OCI-LY1 (cell line): Measurements from ENCODE around the gene ARHGEF11.

Experiments
- EZH2 ChIP-seq: fragments of 200-600 bp; sonication (generic), shearing (Covaris generic); IDR thresholded peaks from 2 replicates; pipeline ENCODE4 v1.8.0; 2017; ENCODE audit warnings: borderline replicate concordance, mixed run types, mild to moderate bottlenecking, antibody characterized with exemption, low read length, moderate library complexity, mixed read lengths
- TF ChIP-seq, protein P1 (sequence below): fragments of 200-600 bp; sonication (generic), shearing (Covaris generic); IDR thresholded peaks from 2 replicates; pipeline ENCODE4 v1.5.1; 2017; ENCODE audit warnings: mild to moderate bottlenecking, antibody characterized with exemption, low read length, moderate library complexity, mixed read lengths

DNA sequence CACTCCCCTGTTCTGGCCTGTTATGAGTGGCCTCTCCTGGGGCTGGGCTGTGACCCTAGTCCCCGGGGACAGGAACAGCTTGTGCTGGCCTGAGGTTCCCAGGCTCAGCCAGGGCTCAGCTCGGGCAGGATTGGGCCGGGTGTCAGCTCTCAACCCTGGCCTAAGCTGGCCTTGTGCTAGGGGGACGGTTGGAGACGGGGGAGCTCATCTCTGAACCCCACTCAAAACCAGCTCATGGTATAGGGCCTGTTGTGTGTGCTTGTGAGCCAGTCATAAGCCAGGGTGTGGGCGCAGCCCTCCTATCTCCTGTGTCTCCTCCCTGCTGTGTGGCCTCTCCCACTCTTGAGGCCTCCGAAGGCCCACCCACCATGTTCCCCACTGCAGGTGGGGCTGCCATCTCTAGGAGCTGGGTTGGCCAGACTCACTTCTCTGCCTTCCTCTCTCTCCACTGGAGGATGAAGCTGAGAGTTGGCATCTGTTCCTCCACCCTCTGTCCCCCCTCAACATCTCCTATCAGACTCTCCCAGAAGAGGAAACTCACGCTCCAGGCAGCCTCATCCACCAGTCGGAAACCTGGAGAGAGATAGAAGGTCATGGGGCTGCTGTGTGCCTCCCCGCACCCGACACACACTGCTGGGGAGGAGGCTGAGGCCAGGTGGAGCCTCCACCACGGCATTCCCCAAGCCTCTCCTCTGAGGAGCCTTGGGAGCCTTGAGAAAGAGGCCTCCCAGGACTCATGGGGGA, 150.7 kb downstream of the ARHGEF11 start:
- TF ChIP-seq EZH2: no peak
- TF ChIP-seq, protein P1, sequence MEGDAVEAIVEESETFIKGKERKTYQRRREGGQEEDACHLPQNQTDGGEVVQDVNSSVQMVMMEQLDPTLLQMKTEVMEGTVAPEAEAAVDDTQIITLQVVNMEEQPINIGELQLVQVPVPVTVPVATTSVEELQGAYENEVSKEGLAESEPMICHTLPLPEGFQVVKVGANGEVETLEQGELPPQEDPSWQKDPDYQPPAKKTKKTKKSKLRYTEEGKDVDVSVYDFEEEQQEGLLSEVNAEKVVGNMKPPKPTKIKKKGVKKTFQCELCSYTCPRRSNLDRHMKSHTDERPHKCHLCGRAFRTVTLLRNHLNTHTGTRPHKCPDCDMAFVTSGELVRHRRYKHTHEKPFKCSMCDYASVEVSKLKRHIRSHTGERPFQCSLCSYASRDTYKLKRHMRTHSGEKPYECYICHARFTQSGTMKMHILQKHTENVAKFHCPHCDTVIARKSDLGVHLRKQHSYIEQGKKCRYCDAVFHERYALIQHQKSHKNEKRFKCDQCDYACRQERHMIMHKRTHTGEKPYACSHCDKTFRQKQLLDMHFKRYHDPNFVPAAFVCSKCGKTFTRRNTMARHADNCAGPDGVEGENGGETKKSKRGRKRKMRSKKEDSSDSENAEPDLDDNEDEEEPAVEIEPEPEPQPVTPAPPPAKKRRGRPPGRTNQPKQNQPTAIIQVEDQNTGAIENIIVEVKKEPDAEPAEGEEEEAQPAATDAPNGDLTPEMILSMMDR: no peak
